GM18526 (cell line): Measurements from ENCODE around the gene TMEM43.

Experiments used
- POLR2A ChIP-seq: IDR thresholded peaks from 3 replicates; pipeline ENCODE4 v1.6.1; 2011; ENCODE audit not compliant: insufficient read length; ENCODE audit errors: extremely low read depth

Gene TMEM43

GRCh38 chr3:14131134-14131533 is 6.3 kb downstream of the TMEM43 start:
- no peak for TF ChIP-seq POLR2A

DNA sequence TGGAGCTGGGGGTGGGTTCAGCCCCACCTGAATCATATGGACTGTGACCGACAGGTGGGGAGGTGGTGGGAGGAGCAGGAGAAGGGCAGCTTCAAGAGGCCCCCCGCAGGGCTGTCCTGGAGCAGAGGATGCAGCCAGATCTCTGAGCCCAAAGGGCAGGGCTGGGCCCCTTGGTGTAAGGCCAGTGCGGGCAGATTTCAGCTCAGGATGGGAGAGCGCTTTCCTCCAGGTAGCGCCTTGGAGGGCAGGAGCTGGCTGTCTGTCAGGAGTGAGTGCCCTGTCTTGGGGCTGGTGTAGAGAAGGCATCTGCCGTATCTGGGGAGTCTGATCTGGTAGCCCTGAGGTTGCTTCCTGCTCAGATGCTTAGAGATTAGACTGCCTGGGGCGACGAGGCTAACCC is 7.3 kb downstream of the TMEM43 start:
- no peak for TF ChIP-seq POLR2A

GRCh38 chr3:14132689-14133088 is 7.8 kb downstream of the TMEM43 start:
- TF ChIP-seq POLR2A, result no peak

GRCh38 chr3:14133188-14133800 is 8.4 kb downstream of the TMEM43 start:
- no peak for TF ChIP-seq POLR2A

DNA sequence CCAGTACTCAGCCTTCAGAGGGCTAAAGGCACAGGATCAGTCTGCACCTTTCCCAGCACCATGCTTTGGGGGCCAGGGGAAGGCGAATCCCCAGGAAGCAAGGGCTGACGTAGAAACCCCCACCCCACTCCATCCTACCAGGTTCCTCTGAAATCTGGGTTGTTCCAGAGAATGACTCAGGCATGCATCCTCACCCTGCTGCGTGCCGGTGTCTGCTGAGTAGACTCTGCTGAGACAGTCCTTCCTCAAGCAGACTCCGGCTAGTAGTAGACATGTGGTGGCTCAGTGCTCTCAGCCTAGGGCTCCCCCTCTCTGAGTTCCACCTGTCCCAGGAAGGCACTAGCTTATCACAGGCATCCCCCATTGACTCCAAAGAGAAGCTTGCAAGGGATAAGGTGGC is 9.0 kb downstream of the TMEM43 start:
- no peak for TF ChIP-seq POLR2A

DNA sequence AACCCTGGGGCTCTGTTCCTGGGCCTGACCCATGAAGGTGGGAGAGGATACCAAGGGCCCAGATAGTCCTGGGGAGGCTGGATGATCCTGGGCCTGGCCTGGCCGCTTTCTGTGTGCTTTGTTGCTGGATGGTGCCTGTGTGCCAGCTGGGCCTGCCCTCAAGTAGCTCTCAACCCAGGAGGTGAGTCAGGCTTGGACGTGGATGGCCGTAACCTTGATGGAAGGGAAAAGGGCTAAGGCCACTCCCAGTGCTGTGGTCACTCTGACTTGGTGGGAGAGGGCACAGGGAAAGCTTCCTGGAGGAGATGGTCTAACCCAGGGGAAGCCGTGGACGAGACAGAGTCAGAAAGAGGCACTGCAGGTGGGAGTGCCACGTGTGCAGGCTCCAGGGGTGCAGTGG is 9.4 kb downstream of the TMEM43 start:
- no peak for TF ChIP-seq POLR2A

DNA sequence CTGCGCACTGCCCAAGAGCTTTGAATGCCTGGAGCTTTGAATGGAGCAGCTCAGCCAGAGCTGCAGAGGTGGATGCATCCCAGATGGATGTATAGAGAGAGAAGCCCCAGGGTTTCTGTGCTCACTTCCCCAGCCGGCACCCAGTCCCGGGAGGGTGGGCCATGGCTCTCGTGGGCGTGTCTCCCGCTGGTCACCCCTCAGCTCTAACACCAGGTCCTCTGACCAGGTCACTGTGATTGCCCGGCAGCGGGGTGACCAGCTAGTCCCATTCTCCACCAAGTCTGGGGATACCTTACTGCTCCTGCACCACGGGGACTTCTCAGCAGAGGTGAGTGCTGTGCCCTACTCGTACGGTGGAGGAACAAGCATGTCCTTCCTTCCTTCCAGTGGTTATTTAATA is 10.7 kb downstream of the TMEM43 start:
- no peak for TF ChIP-seq POLR2A

DNA sequence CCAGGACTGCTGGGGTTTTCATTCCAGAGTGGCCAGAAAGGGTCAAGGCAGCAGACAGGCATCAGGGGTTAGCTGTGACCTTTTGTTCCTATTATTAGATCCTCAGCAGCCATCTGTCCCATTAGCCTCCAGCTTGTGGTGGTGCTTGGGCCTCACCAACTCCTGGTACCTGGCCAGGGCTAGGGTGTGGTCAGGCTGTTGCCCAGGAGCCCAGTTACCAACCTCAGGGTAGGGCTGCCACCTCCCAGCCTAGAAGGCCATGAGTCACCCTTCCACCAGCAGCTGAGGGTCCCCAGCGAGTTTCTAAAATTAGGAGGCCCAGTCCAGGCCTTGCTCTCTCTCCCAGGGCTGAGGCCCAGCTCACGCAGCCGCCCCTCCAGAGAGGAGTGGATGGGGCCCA is 12.2 kb downstream of the TMEM43 start:
- TF ChIP-seq POLR2A, result no peak

- no peak for TF ChIP-seq POLR2A
Observed at GRCh38 chr3:14137445-14137844, 12.6 kb downstream of the TMEM43 start.

- no peak for TF ChIP-seq POLR2A
Observed at GRCh38 chr3:14138109-14138877, 13.4 kb downstream of the TMEM43 start.

DNA sequence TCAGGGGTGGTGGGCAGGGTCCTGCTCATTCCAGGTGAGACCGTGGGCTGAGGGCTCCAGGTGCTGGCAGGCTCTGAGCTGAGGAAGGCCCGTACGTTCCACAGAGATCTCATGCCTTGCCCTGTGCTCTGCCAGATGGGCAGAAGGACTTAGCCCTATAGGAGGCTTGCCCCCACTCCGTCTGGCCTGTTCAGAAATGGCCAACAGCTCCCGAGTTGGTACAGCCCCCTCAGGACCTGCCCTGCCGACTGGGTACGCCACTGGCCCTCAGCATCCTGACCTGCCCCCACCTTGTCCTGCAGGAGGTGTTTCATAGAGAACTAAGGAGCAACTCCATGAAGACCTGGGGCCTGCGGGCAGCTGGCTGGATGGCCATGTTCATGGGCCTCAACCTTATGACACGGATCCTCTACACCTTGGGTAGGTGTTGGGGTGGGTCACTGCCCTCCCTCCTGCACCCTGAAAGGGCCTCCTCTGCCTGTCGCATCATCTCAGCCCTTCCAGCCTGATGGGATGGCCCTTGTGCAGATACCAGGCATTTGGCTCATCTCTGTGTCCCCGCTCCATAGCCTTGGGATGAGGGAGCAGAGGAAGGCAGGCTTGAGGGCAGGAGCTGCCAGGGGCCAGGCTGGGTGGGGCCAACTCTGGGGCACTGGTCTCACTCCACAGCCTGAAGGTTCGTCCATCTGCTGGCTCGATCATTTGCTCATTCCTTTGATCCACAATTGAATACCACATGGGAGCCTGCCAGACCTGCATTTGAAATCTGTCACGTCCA is 14.2 kb downstream of the TMEM43 start:
- TF ChIP-seq POLR2A, result no peak

DNA sequence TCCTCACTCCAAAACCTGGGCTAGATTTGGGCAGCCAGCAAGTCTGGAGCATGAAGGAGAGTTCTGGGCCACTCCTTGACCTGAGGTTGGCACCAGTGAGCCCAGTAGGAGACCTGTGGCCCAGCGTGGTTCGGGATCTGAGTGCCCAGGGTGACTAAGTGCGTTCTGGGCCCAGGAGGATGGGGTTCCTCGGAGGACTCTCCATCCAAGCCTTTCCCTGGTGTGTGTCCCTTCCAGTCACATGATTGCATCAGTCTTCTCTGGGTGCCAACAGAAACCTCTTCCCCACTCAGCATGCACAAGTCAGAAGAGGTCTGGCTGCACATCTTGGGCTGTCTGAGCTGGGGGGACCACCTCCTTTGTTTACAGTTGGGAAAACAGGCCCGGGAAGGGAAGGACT is 14.9 kb downstream of the TMEM43 start:
- no peak for TF ChIP-seq POLR2A

- no peak for TF ChIP-seq POLR2A
Observed at GRCh38 chr3:14140668-14141067, 15.8 kb downstream of the TMEM43 start.

GRCh38 chr3:14141144-14141543 is 16.3 kb downstream of the TMEM43 start:
- TF ChIP-seq POLR2A, result no peak

DNA sequence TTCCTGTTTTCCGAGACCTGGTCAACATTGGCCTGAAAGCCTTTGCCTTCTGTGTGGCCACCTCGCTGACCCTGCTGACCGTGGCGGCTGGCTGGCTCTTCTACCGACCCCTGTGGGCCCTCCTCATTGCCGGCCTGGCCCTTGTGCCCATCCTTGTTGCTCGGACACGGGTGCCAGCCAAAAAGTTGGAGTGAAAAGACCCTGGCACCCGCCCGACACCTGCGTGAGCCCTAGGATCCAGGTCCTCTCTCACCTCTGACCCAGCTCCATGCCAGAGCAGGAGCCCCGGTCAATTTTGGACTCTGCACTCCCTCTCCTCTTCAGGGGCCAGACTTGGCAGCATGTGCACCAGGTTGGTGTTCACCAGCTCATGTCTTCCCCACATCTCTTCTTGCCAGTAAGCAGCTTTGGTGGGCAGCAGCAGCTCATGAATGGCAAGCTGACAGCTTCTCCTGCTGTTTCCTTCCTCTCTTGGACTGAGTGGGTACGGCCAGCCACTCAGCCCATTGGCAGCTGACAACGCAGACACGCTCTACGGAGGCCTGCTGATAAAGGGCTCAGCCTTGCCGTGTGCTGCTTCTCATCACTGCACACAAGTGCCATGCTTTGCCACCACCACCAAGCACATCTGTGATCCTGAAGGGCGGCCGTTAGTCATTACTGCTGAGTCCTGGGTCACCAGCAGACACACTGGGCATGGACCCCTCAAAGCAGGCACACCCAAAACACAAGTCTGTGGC is 16.9 kb downstream of the TMEM43 start:
- TF ChIP-seq POLR2A, result no peak

GRCh38 chr3:14142567-14143270 is 17.9 kb downstream of the TMEM43 start:
- TF ChIP-seq POLR2A, result no peak
